OCI-LY3 (cell line): ENCODE measurements around the gene RPS6KA4.

ENCODE experiments used
- EZH2phosphoT487 ChIP-seq: fragments of 200-600 bp; shearing (Covaris generic); IDR thresholded peaks from 2 replicates; pipeline ENCODE4 v1.6.1; 2018; ENCODE audit warnings: antibody characterized with exemption, mixed run types, low read depth
- TF ChIP-seq, protein P1 (sequence below): fragments of 200-600, 300-600 bp; sonication (generic); IDR thresholded peaks from 2 replicates; pipeline ENCODE4 v1.5.1; 2014; ENCODE audit warnings: antibody characterized with exemption, low read length, low read depth

DNA sequence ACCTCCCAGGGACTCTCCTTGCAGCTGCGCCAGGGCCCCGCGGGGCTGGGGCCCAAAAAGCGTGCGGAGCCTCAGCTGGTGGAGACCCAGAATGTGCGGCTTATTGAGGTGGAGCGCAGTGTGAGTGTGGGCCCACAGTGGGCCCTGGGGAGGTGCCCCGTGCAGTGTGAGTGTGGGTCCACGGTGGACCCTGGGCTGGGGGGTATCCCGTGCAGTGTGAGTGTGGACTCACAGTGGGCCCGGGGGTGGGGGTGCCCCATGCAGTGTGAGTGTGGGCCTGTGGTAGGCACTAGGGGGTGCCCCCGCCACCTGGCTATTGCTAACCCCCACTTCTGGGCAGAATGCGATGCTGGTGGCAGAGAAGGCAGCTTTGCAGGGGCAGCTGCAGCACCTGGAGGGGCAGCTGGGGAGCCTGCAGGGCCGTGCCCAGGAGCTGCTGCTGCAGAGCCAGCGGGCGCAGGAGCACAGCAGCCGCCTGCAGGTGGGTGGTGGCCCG, 7.8 kb upstream of the RPS6KA4 start:
- TF ChIP-seq, protein P1, sequence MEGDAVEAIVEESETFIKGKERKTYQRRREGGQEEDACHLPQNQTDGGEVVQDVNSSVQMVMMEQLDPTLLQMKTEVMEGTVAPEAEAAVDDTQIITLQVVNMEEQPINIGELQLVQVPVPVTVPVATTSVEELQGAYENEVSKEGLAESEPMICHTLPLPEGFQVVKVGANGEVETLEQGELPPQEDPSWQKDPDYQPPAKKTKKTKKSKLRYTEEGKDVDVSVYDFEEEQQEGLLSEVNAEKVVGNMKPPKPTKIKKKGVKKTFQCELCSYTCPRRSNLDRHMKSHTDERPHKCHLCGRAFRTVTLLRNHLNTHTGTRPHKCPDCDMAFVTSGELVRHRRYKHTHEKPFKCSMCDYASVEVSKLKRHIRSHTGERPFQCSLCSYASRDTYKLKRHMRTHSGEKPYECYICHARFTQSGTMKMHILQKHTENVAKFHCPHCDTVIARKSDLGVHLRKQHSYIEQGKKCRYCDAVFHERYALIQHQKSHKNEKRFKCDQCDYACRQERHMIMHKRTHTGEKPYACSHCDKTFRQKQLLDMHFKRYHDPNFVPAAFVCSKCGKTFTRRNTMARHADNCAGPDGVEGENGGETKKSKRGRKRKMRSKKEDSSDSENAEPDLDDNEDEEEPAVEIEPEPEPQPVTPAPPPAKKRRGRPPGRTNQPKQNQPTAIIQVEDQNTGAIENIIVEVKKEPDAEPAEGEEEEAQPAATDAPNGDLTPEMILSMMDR: no peak
- no peak for TF ChIP-seq EZH2phosphoT487
